WI38 (cell line): ENCODE results near the gene ANGPTL8.

ENCODE experiments used
- H3K4me3 ChIP-seq: 2 replicates; pipeline ENCODE4 v1.5.1; 2011; ENCODE audit warnings: low read depth, mild to moderate bottlenecking, control low read depth, low read length
- TF ChIP-seq, protein P1 (sequence below): IDR thresholded peaks from 2 replicates; pipeline ENCODE4 v1.5.1; 2012; ENCODE audit warnings: low read depth, mild to moderate bottlenecking, control low read depth, low read length

ANGPTL8 gene

DNA sequence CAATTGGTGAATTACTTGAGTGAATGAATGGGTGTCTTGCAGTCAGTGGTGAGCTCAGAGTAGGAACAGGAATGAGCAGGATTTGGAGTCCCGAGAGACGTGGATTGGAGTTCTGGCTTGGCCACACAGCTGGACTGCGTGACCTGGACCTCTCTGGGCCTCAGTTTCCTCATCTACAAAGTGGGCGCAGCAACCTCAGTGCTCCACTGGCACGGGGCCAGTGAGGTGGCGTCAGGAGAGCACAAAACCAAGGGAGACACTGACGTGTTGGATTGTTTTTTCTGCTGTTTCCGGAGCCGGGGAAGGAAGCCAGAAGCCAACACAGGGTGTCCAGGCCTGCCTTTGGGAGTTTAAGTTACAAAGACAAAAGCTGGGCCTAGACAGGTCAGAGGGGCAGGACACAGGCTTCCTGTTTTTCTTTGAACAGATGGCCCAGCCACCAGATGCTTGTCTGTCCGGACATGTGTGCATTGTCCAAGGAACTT lies 29.4 kb downstream of the ANGPTL8 start:
- H3K4me3 ChIP-seq: no peak overlapping the region
- TF ChIP-seq, protein P1, sequence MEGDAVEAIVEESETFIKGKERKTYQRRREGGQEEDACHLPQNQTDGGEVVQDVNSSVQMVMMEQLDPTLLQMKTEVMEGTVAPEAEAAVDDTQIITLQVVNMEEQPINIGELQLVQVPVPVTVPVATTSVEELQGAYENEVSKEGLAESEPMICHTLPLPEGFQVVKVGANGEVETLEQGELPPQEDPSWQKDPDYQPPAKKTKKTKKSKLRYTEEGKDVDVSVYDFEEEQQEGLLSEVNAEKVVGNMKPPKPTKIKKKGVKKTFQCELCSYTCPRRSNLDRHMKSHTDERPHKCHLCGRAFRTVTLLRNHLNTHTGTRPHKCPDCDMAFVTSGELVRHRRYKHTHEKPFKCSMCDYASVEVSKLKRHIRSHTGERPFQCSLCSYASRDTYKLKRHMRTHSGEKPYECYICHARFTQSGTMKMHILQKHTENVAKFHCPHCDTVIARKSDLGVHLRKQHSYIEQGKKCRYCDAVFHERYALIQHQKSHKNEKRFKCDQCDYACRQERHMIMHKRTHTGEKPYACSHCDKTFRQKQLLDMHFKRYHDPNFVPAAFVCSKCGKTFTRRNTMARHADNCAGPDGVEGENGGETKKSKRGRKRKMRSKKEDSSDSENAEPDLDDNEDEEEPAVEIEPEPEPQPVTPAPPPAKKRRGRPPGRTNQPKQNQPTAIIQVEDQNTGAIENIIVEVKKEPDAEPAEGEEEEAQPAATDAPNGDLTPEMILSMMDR: no peak

DNA sequence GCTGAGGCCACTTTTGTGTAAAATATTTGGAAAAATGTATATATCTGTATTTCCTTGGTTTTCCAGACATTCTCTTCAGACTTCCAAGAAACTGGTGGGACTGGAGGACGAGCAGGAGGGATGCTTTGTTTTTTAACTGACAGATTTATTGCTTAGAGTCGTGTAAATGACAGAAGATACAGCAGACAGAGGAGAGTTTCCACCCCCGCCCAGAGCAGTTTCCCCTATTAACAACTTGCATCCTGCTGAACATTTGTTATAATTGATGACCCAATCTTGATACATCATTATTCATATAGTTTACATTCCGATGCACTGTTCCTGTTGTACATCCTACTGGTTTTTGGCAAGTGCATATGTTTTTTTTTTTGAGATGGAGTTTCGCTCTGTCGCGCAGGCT lies 30.0 kb downstream of the ANGPTL8 start:
- TF ChIP-seq, protein P1: no peak
- no peak overlapping the region for H3K4me3 ChIP-seq

DNA sequence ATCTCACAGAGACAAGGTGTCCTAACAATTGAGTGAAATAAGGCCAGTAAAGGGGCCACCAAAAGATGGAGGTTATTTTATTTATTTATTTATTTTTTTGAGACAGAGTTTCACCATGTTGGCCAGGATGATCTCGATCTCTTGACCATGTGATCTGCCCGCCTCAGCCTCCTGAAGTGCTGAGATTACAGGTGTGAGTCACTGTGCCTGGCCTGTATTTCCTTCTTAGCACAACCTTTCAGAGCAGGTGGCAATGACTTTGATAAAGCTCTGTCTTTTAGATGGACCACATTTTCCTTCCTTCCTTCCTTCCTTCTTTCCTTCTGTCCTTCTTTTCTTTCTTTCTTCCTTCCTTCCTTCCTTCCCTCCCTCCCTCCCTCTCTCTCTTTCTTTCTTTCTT lies 33.9 kb downstream of the ANGPTL8 start:
- TF ChIP-seq, protein P1: no peak
- no peak overlapping the region for H3K4me3 ChIP-seq

GRCh38 chr19:11273989-11274388 lies 34.6 kb downstream of the ANGPTL8 start:
- TF ChIP-seq, protein P1: no peak

DNA sequence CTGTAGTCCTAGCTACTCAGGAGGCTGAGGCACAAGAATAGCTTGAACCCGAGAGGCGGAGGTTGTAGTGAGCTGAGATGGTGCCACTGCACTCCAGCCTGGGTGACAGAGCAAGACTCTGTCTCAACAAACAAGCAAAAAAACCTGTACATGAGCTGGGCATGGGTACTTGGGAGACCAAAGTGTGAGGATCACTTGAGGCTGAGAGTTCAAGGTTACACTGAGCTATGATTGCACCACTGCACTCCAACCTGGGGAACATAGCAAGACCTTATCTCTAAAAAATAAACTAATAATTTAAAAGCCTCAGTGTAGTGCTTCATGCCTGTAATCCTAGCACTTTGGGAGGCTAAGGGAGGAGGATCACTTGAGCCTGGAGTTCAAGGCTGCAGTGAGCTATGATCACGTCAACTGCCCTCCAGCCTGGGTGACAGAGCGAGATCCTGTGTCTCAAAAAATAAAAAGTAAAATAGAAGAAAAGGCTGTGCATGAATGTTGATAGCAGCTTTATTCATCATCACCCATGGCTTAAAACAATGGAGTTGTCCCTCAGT lies 35.2 kb downstream of the ANGPTL8 start:
- TF ChIP-seq, protein P1: no peak
- H3K4me3 ChIP-seq: no peak overlapping the region

More at GRCh38 chr19:11273989-11274388, 34.6 kb downstream of the ANGPTL8 start:
- H3K4me3 ChIP-seq: no peak overlapping the region

- TF ChIP-seq, protein P1: no peak
- H3K4me3 ChIP-seq: no peak overlapping the region
Measured at GRCh38 chr19:11278670-11279069, 39.3 kb downstream of the ANGPTL8 start.

DNA sequence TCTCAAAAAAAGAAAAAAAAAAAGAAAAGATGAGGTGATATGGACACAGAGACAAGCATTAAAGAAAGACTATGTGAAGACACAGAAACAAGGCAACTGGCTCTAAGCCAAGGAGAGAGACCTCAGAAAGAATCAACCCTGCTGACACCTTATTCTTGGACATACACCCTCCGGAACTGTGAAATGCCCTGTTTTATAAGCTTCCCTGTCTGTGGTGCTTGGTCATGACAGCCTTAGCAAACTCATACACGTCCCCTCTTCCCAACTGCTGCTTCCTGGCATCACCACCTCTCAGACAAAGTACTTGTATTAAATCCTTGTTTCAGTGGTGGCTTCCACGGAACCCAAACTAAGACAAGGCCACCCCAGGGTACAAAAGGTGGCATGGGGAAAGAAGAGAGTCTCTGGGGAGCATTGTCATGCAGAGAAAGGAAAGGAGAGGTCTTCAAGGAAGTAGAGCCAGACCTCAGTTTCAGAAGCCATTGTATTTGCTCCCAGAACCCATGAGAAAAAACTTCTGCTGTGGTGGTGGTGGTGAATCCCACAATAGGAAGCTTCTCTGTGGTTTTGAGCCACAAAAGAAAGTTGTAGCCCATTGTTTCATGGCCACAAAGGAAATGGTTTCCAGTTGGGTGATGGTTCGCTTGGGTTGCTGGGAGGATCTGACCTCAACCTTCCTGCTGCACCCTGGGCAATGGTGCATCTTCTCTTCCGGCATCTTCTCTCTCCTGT lies 40.3 kb downstream of the ANGPTL8 start:
- no peak overlapping the region for H3K4me3 ChIP-seq
- TF ChIP-seq, protein P1: no peak
